Neutrophil (primary cell): ENCODE measurements around the gene UBAC1.

Experiments
- H3K27ac ChIP-seq: fragments of 200-600 bp; sonication (generic); 2 replicates; pipeline ENCODE4 v1.5.1; 2016; ENCODE audit warnings: mild to moderate bottlenecking, moderate library complexity
- H3K27me3 ChIP-seq: fragments of 200-600 bp; sonication (generic); 2 replicates; pipeline ENCODE4 v1.6.0; 2016; ENCODE audit warnings: mild to moderate bottlenecking
- H3K36me3 ChIP-seq: fragments of 200-600 bp; sonication (generic); 2 replicates; pipeline ENCODE4 v1.5.1; 2017
- H3K4me1 ChIP-seq, 2 experiments: fragments of 200-600 bp in 1 of 2; sonication (generic) in 1 of 2; 1 replicate in 1 of 2; 2 replicates in 1 of 2; pipeline versions ENCODE4 v1.5.1 to v1.6.1; 2013 to 2016; ENCODE audit warnings: low read depth in 1 of 2, low read length in 1 of 2, mild to moderate bottlenecking in 1 of 2, moderate library complexity in 1 of 2; ENCODE audit not compliant: control insufficient read depth in 1 of 2, insufficient read depth in 1 of 2
- H3K4me3 ChIP-seq, 2 experiments: fragments of 200-600 bp in 1 of 2; sonication (generic) in 1 of 2; 1 replicate in 1 of 2; 2 replicates in 1 of 2; pipeline ENCODE4 v1.5.1; 2013 to 2016; ENCODE audit warnings: low read depth in 1 of 2, low read length in 1 of 2, mild to moderate bottlenecking in 1 of 2, moderate library complexity in 1 of 2
- H3K9me3 ChIP-seq: fragments of 200-600 bp; sonication (generic); 2 replicates; pipeline ENCODE4 v1.5.1; 2016
- CTCF ChIP-seq: fragments of 200-600 bp; sonication (generic); IDR thresholded peaks from 2 replicates; pipeline ENCODE4 v1.5.1; 2016; ENCODE audit warnings: antibody characterized with exemption

UBAC1 gene

GRCh38 chr9:136003411-136004218, 42.4 kb upstream of the UBAC1 start:
- Histone ChIP-seq H3K4me1 (no peaks in the 10 kb centered on the region), H3K36me3 (peaks cover 22% of the 10 kb centered on the region), H3K4me3 (no peak overlapping the region), H3K9me3 (no peaks in the 10 kb centered on the region), H3K27me3 (no peaks in the 10 kb centered on the region), H3K27ac (no peak overlapping the region)
- no peak for TF ChIP-seq CTCF

- H3K4me3 ChIP-seq: no peak overlapping the region
- H3K36me3 ChIP-seq: peaks cover 15% of the 10 kb centered on the region
- no peak overlapping the region for H3K27ac ChIP-seq
- H3K9me3 ChIP-seq: no peaks in the 10 kb centered on the region
- H3K4me1 ChIP-seq: no peaks in the 10 kb centered on the region
- no peaks in the 10 kb centered on the region for H3K27me3 ChIP-seq
- no peak for TF ChIP-seq CTCF
These were observed 41.7 kb upstream of the UBAC1 start for GRCh38 chr9:136002881-136003280.

GRCh38 chr9:136002215-136002614, 41.0 kb upstream of the UBAC1 start:
- TF ChIP-seq CTCF: no peak
- Histone ChIP-seq H3K4me3 (no peak overlapping the region), H3K27ac (no peak overlapping the region), H3K36me3 (peaks cover 8% of the 10 kb centered on the region), H3K27me3 (peaks cover 1% of the 10 kb centered on the region), H3K9me3 (no peaks in the 10 kb centered on the region), H3K4me1 (no peaks in the 10 kb centered on the region)

- peaks cover 4% of the 10 kb centered on the region for H3K27me3 ChIP-seq
- no peak for TF ChIP-seq CTCF
- no peak overlapping the region for H3K4me3 ChIP-seq
- no peaks in the 10 kb centered on the region for H3K9me3 ChIP-seq
- H3K27ac ChIP-seq: no peak overlapping the region
- H3K36me3 ChIP-seq: peaks cover 3% of the 10 kb centered on the region
- no peaks in the 10 kb centered on the region for H3K4me1 ChIP-seq
These were observed 40.1 kb upstream of the UBAC1 start for GRCh38 chr9:136001231-136001630.

GRCh38 chr9:135998410-135999071, 37.4 kb upstream of the UBAC1 start:
- H3K4me3 ChIP-seq: no peak overlapping the region
- peaks cover 0 to 8% of the 10 kb centered on the region in 2 experiments for H3K4me1 ChIP-seq
- no peak for TF ChIP-seq CTCF
- no peaks in the 10 kb centered on the region for H3K36me3 ChIP-seq
- H3K27me3 ChIP-seq: peaks cover 21% of the 10 kb centered on the region
- no peak overlapping the region for H3K27ac ChIP-seq
- H3K9me3 ChIP-seq: no peaks in the 10 kb centered on the region
